DMS53 (cell line): ENCODE results near the gene LEKR1.
"Not testable (repeated sequence)": the region's sequence is repeated elsewhere in the genome, so short reads cannot be mapped to it uniquely, and the experiment has no call there.

Source experiments
- DNase-seq: peaks from one replicate; lab custom pipeline; 2025; lab: John Stamatoyannopoulos, UW

Gene LEKR1

DNA sequence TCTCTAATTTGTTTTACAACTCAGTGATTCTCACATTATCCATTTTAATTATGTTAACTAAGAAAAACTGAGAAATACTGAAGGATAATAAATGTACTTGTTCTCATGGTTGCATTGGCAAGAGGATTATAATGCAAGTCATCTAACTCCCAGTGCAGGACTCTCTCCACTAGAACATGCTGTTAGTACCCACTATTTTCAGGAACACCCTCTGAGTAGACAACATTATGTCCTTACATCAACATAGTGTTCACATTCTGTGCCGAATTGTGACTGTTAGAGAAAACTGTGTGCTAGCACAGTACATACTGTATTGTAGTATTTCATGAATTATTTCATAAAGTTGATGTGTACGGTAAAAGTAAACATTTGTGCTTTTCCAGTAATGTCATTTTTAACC lies 80.1 kb downstream of the LEKR1 start:
- DNase-seq, result no peak

DNA sequence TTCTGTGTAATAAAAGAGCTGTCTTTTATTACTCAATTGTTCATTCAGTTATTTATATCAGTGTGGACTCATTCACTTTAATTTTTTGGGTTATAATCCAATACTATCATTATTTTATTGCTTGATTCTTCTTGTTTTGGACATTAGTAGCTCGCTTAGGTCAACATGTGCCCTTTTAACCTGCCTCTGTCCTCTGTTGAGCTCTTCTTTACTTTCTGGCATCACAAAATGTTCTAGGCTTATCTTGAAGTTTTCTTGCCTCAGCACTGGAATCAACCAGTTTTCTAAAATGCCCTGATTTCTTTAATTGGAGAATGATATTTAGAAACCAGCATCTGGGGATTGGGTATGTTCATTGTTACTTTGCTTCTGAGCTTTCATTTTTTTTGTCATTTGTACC lies 82.2 kb downstream of the LEKR1 start:
- no peak for DNase-seq

DNA sequence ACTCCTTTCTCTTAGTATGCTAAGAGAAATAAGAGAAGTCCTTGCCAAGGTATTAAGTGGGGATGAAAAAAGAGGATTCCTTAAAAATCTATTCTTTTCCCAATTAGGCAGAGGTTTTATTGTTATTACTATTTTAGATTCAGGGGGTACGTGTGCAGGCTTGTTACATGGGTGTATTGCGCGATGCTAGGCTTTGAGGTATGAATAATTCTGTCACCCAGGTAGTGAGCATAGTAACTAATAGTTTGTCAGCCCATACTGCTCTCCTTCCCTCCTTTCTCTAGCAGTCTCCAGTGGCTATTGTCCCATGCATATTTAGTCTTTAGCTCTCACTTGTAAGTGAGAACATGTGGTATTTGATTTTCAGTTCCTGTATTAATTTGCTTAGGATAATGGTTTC lies 83.9 kb downstream of the LEKR1 start:
- DNase-seq, result no peak

DNA sequence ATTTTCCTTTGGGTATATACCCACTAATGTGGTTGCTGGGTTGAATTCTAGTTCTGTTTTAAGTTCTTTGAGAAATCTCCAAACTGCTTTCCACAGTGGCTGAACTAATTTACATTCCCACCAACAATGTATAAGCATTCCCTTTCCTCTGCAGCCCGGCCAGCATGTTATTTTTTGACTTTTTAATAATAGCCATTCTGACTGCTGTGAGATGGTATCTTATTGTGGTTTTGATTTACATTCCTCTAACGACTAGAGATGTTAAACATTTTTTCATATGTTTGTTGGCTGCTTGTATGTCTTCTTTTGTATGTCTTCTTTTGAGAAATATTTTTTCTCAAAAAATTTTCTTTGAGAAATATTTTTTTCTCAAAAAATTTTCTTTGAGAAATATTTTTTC lies 84.7 kb downstream of the LEKR1 start:
- not testable (repeated sequence) for DNase-seq

DNA sequence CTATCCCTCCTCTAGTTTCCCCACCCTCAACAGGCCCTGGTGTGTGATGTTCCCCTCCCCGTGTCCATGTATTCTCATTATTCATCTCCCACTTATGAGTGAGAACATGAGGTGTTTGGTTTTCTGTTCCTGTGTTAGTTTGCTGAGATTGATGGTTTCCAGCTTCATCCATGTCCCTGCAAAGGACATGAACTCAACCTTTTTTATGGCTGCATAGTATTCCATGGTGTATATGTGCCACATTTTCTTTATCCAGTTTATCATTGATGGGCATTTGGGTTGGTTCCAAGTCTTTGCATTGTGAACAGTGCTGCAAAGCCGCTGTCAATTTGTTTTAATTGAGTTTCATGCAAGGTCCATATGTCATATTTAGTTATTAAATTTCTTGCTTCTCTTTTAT lies 88.1 kb downstream of the LEKR1 start:
- DNase-seq, result not testable (repeated sequence)

DNA sequence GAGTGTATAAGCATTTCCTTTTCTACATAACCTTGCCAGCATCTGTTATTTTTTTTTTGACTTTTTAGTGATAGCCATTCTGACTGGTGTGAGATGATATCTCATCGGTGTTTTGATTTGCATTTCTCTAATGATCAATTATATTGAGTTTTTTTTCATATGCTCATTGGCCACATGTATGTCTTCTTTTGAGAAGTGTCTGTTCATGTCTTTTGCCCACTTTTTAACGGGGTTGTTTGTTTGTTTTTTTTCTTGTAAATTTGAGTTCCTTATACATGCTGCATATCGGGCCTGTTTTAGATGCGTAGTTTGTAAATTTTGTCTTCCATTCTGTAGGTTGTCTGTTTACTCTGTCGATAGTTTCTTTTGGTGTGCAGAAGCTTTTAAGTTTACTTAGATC lies 89.2 kb downstream of the LEKR1 start:
- no peak for DNase-seq

DNA sequence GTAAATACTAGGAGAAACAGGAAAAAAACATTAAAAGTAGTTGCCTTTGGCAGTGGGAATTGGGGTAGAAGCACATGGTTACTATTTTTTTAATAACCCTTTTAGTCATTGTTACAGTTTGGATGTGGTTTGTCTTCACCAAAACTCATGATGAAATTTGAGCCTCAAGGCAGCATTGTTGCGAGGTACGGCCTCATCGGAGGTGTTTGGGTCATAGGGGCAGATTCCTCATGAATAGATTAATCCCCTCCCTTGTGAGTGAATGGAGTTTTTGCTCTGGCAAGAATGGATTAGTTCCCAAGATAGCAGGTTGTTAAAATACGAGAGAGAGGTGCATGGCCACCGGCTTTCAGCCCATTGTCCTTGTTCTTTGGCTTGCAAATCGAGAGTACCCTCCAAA lies 92.6 kb downstream of the LEKR1 start:
- DNase-seq, result no peak

DNA sequence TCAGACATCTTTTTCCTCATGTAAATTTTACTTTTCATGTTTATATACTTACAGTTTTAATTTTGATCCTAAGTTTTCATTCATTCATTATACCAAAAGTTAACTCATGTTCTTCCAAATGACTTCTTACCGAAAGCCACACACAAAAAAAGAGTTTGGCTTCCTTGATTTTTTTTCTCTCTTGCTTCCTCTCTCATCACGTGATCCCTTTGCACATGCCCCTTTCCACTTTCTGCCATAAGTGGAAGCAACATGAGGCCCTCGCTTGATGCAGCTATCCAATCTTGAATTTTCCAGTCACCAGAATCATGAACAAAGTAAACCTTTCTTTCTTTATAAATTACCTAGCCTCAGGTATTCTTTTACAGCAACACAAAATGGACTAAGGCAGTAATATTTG lies 93.7 kb downstream of the LEKR1 start:
- DNase-seq, result peak; percentile 4

DNA sequence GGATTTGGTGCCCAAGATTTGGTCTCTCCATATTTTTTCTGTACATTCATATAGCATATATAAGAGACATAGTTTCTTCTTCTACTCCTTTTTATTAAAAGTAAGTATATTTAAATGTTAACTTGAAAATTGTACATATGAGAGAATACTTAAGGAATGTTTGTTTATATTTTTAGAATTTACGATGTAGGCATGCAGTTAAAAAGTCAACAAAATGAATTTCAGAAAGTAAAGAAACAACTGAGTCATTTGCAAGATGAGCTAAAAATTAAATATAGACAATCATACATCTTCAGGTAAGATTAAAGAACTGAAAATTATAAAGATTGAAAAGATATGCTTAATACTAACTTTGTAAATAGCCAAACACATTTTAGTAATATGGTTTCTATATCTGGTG lies 94.2 kb downstream of the LEKR1 start:
- DNase-seq, result no peak

DNA sequence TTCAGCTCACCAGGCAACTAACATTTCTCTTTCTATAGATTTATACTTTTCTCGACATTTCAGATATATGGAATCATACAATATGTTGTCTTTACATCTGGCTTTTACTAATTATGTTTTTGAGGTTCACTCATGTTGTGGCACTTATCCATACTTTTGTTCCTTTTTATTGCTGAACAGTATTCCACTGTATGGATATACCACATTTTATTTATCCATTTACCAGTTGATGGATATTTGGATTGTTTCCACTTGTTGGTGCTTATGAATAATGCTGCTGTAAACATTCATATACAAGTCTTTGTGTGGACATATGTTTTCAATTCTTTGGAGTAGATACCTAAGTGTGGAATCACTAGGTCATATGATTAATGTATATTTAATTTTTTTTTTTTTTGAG lies 97.2 kb downstream of the LEKR1 start:
- no peak for DNase-seq

DNA sequence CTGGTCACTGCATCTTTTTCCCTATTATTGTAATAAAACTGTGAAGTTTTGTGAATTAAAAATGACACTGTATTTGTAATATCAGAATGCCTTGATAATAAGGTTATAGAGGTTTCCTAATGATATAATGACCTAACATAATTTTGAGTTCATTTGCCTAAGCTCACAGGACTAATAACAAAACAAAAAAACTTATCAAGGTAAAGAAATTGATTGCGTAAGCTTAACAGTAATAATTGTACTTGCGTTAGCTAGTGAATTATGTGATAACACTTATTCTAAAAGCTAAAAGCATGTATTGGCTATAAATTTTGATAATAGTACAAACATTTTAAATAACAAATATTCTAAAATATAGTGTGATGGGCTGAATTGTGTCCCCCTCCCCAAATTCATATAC lies 112.6 kb downstream of the LEKR1 start:
- no peak for DNase-seq

DNA sequence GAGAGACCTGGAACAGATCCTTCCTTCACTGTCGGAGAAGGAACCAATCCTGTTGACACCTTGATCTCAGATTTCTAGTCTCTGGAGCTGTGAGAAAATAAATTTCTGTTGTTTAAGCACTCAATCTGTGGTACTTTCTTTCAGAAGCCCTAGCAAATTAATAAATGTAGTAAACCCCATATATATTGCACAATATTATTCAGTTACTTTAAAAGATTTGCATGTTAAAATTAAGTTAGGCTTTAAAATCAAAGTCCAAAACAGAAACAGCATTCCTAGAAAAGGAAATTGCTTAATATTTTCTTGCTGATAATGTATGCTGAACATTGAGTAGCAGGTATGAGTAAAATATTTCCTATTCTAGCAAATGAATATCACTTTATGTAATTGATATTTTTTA lies 113.2 kb downstream of the LEKR1 start:
- no peak for DNase-seq

DNA sequence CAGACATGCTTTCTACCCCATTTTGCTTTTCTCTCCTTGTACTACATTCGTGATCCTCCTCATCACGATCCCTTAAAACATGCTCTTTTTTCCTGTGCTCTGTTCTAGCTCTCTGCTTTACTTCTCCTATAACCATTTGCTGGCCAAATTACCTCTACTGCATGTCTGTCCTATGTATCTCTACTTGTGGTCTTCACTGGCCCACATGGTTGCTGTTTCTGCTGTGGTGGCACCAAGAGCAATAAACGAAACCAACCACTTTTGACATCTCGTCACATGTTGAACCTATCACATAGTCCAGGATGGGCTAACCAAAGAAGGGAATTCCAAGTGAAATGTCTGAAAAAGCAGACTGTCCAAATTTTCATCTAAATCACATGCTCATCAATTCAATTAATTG lies 115.2 kb downstream of the LEKR1 start:
- no peak for DNase-seq

DNA sequence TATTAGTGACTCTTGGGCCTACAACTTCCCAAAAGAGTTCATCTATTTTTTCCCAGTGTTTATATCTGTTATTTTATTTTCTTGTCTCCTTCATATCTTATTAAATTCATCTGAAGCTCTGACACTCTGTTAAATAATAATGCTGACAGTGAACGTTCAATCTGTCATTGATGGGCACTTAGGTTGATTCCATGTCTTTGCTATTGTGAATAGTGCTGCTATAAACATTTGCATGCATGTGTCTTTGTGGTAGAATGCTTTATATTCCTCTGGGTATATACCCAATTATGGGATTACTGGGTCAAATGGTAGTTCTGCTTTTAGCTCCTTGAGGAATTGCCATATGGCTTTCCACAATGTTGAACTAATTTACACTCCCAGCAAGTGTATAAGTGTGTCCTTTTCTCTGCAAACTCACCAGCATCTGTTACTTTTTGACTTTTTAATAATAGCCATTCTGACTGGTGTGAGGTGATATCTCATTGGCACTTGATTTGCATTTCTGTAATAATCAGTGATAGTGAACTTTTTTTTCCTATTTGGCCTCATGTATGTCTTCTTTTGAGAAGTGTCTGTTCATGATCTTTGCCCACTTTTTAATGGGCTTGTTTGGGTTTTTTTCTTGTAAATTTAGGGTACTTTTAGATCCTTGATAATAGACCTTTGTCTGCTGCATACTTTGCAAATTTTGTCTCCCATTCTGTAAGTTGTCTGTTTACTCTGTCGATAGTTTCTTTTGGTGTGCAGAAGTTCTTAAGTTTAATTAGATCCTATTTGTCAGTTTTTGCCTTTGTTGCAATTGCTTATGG lies 122.5 kb downstream of the LEKR1 start:
- DNase-seq, result no peak

DNA sequence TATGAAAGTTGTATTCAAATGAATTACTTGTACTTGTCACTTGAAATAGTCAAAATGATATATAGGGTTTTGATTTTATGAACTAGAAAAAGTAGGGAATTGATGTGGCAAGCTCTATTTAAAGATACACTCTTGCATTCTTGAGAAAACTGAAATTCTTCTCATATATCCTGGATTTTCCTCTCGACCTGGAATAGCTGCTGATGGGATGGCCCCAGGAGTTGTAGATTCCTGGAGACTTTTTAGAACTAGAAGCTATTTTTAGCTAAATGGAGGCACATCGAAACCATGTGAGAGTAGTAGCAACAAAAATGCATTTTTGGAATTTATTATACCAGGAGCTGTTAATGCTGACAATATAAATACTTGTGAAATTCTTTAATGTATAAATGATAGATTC lies 125.9 kb downstream of the LEKR1 start:
- no peak for DNase-seq

DNA sequence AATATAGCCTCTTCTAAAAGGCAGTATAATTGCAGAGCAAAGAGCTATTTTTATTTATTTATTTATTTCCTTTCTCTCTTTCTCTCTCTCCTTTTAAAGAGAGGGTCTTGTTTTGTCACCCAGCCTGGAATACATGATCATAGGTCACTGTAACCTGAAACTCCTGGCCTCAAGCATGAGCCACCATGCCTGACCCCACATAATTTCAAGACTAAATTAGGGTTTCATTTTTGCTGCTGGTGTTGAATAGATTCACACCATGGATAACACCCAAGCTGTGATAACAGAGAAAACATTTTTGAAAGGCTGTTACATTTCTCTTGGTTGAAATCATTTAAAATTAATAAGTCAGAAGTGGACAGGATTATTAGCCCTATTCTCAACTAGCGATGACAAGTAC lies 131.6 kb downstream of the LEKR1 start:
- DNase-seq, result no peak

DNA sequence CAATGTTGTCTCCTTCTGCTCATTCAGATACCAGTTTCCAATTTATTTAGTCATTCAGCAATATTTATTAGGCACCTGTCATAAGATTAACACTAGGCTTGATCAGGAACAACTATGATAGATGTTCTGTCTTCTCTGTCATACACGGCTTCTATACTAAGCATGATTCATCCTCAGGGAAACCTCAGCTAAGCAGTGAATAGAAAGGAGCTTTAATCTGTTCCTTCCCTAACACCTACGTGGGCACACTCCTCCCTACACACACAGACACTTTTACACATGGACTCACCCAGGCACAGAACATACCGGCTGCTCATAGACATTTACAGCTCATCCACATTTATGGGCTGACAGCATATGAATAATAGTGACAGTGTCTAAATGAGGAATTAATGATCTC lies 136.9 kb downstream of the LEKR1 start:
- DNase-seq, result no peak

DNA sequence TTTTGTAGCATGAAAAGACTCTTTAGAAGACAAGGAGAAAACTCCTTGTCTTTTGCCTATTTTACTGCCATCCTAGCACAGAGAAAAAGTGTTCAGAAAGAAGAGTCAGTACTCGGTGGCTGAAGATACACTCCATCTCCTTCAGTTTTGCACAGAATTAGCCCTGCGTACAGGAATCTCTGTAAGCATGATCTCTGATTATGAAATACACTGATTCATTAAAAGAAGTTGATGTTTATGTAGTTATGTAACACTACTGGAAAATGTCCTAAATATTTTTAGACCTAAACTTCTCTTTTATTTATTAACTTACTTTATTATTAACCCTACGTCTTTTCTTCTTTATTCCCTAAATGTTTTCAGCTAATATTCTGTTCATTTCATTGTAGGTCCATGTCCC lies 138.4 kb downstream of the LEKR1 start:
- DNase-seq, result no peak

DNA sequence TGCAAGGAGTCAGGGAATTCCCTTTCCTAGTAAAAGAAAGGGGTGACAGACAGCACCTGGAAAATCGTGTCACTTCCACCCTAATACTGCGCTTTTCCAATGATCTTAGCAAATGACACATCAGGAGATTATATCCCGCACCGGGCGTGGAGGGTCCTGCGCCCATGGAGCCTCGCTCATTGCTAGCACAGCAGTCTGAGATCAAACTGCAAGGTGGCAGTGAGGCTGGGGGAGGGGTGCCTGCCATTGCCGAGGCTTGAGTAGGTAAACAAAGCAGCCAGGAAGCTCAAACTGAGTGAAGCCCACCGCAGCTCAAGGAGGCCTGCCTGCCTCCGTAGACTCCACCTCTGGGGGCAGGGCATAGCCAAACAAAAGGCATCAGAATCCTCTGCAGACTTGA lies 140.2 kb downstream of the LEKR1 start:
- not testable (repeated sequence) for DNase-seq

DNA sequence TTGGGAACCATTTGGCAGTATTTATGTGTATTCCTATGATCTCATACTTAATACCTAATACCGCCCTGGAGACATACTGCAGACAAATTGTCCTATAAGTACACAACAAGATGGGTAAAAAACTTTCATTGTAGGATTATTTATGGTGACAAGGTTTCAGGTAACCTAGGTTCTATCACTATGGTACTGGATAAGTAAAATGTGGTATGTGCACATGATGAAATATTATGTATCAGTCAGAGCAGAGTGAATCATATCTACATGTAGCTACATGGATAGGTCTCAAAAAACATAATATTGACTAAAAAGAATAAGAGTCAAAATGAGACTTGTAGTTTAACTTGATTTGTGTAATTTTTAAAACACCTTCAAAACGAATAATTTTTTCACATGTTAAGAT lies 147.8 kb downstream of the LEKR1 start:
- DNase-seq, result no peak

DNA sequence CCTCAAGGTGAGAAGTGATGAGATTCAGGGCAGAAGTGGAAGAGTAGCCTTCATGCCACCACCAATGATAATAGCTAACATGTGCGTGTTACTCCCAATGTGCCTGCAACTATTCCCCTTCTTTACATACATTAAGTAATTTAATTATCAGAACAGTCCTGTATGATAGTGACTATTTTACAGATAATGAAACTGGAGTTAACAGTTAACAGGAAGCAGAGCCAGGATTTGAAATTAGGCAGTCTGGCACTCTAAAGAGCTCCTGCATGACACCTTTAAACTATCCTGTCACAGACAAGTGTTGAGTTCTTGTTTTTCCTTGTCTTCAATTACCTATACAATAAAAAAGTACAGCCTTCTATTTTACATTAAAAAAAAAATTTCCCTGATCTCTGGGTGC lies 148.8 kb downstream of the LEKR1 start:
- DNase-seq, result no peak

DNA sequence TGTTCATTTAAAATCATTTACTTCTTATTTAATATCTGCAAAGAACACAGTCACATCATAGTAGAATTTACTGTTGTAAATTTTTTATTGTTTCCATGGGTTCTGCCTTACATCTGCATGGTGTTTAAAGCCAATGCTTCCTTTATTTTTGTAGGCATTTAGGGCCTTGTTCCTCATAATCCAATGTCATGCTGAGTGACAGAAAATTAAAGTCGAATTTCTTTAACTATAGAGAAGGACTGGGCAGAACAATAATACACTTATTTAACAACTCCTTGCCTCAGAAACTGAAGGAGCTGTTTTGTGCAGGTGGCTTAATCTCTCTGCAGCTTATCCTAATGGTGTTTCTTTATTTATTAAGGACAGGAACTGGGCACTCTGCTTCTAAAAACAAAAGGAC lies 149.6 kb downstream of the LEKR1 start:
- DNase-seq, result no peak

DNA sequence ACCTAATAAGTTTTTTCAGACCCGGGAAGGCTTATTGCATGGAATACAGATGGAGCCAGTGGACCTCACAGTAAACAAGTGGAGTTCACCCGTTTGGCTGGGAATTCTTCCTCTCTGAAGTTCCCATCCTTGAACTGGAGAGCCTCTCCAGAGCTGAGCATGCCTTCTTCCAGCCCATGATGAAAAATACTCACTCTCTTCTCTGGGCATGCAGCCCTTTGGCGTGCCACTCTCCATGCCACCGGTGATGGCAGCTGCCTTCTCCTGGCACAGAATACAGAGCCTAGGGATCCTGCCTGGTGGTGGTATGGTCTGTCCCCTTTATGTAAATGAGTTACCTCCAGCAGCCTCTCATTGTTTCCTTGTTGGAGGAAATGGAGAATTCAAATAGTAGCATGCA lies 150.8 kb downstream of the LEKR1 start:
- DNase-seq, result no peak

DNA sequence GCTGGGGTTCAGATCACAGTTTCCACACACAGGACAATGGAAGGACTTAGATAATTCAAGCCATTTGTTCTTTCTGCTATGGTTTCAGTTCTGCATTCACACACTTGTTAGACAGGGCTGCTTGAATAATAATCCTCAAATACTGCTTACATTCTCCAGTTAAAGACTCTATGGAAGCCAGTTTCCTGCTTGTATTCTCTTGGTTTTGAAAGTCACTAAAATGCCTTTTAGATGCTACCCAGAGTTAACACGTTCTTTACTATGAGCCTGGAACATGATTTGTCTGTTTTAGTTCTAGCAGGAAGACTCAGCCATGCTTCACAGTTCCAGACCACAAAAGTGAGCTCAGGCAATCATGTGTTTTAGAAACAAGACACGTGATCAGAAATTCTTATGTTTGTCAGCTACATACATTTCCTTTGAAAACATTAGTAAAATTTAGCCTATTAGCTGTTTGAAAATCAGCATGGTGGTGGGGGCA lies 152.4 kb downstream of the LEKR1 start:
- DNase-seq, result no peak
